GM21390 (cell line): ENCODE results near the gene ATXN7L1.
A peak's percentile ranks its signal among the peaks of the same experiment; 100 is the strongest.

Source experiments
- ATAC-seq: cut with Tn5 transposase; IDR thresholded peaks from one replicate; pipeline ENCODE4 v1.9.1; 2021; ENCODE audit not compliant: unreplicated experiment

ATXN7L1 gene

DNA sequence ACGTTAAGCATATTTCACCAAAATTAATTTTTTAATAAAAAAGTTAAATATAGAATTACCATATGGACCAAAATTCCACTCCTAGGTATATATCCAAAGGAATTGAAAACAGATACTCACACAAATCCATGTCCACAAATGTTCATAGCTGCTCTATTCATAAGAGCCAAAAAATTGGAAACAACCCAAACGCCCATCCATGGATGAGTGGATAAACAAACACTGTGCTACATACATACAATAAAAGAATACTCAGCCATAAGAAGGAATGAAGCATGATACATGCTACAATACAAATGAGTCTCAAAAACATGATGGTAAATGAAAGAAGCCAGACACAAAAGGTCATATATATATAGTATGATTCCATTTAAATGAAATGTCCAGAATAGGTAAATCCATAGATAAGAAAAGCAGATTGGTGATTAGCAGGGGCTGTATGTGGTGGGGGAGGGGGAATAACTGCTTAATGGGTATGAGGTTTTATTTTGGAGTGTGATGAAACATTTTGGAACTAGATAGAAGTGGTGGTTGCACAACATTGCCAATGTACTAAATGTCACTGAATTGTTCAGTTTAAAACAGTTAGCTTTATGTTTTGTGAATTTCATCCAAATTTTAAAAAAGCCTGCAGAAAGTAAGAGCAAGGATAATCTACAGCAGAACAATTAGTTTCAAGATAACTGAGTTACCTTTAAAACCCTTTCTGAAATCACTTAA lies 193.9 kb downstream of the ATXN7L1 start:
- no peak for ATAC-seq

DNA sequence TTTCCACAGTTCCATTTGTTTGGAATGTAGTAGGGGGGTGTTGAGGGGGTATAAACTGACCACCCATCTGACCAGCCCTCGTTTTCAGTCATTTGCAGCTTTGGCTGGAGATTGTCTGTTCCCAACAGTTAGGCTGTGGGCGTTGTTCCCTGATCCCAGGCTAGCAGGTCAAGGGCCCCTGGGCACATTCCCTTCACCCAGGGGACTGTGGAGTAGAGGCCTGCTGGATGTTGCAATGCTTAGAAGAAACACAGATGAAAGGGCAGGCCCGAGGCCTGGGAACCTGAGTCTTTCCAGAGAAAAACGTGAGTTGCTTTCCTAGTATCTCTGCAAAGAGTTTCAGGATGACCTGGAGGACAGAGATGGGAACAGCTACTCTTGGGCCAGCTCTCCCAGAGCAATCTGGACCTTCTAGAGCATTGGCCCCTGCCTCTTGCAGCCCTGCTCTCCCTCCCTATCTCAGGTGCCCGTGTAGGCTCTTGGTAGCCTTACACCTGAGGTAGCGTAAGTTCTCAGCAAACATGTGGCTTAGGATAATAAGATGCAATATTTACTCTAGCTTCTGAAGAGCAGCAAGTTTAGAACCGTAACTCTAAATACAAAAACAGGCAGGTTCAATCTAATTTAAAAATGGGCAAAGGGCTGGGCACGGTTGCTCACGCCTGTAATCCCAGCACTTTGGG lies 195.8 kb downstream of the ATXN7L1 start:
- no peak for ATAC-seq

DNA sequence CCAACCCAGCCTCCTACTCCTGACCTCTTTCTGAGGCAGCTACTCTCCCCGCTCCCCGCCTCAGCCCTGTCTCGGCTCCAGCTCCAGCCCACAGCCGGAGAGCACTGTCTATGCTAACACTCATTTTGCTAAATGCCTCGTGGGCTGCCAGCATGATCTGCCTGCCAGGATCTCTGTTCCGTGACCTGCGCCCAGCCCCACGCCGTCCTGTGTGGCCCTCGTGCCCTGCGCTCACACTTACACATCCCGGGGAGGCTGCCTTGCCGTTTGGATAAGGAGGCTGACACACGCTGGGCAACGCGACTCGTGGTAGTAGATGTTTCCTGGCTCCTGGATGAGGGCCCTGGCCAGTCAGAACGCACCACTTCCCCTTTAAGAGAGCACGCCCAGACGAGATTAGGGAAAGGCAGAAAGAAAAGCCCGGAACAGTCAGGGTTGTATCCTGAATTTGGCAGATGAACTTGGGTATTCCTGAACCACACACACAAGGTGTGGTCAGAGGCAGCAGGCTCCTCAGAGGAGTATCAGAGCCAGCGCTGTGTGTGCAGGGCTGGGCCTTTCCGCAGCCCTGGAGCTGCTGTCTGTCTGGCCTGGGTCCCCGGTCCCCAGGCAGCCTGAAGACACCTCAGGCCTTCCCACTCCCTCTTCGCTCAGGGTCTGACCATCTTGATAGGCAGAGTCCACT lies 197.4 kb downstream of the ATXN7L1 start:
- peak; percentile 59 for ATAC-seq

DNA sequence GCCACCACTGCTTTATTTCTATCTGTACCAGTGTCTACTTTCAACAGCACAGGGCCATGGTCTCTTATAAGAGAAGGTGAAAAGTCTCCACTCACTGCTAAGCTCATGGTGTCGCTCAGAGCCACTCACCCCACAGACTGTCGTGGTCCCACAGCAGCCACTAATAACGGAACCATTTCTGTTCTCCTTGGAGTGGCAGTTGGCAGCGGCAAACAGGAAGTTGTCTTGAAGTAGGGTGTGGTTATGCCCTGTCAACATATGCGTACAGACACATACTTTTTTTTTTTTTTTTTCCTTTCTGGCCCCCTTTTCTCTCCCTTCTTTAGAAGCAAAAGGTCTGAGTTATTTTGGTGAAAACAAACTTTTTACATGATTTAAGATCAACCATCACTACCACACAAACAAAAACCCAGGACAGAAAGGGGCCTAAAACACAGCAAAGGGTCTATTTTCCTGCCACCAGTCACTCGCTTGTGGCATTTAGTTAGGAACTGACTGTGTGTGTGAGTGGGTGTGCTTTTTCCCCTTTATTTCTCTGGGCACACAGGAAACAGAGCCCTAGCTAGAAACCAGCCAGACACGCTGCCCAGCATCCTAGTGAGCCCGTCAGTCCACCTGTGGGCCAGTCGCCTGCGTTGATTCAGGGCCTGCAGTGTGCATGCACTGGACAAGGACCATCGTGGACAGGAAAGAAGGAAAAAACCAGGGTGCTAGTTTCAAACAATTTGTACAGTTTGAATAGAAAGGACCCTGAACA lies 198.4 kb downstream of the ATXN7L1 start:
- ATAC-seq, result peak; percentile 68

DNA sequence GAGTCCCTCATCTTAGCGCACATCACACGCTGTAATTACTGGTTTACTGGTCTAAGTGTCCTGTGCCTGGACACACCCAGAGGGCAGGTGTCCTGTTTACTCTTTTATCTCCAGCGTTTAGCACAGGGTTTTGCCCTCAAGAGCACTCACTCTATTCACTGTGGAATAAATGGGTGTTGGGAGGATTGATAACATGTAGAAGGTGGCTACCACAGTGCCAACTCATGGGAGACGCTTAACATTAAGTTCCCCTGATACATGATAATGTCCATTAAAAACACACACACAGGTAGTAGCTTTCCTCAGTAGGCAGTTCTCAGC lies 199.0 kb downstream of the ATXN7L1 start:
- ATAC-seq, result no peak

DNA sequence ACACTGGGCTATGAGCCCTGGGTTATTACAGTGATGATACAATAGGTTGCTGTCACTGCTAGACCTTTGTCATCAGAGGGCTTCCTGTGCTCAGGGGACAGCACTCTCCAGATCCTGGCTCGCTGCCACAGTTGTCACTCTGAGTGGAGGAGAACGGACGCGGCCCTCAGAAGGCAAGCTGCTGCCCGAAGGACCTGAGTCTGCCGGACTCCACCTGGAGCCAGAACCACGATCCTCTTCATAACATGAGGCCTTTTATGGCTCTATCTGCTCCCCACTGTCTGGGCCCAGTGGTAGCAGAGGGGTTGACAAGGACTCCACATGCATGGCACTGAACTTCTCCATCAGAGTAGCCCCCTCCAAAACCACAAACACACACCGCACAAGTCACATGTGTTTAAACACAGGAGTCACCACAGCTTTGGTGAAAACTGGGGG lies 200.4 kb downstream of the ATXN7L1 start:
- no peak for ATAC-seq

DNA sequence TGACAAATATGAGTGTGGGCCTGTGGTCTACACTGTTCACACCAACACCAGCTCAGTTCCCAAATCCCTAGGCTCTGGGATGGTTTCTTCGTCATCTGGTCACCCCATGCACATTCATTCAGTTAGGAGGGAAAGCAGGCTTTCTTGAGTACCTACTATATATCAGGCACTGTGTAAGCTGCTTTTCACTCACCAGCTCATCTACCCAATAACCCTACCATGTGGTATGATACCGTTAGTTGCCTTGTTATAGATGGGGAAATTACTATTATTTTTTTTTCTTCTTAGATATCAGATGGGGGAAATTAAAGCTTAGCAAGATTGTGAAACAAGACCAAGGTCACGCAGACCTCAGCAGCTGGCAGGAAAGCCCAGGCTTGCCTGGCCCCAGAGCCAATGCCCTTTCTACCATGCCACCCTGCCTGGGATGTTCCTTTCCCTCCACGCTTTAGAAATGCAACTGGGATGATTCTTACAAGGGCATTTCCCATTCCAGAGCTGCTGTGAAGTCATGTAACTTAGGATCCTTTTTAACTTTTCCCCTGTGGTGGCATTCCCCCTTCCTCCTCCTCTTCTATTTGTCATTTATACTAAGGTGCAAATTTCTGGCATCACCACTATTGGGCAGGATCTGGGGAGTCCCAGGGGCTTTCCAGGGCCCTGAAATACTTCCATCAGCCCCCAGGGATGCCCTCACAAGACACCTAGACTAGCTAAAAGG lies 202.0 kb downstream of the ATXN7L1 start:
- no peak for ATAC-seq

DNA sequence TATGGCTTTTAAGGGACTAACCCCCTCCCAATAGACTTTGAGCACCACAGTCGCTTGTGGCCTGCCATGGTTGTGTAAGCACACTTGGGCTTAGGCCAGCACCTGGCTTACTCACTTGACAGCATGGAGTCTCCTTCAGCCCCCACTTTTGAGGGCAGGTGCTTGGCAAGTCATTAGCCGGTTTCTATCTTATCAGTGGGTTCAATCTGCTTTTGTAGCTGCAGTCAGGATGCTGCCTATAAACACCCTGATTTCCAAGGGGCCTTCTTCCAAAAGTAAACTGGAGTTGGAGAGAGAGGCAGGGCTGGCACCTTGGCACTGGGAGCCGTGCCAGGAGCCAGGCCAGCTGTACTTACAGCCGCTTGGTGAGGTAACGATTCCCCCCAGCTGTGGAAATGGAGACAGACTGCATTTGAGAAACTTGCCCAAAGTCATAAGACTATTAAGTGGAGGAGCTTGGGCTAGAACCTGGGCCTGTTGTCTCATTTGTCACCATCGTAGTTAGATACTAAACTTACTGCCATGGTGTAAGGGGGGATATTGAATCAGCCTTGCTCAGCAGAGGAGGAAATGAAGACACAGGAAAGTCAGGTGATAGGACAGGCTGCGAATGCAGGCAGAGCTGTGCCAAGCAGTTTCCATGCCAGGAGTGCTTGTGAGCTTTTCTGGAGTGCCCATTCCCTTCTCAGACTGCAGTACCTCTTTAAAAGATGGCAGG lies 202.9 kb downstream of the ATXN7L1 start:
- no peak for ATAC-seq

DNA sequence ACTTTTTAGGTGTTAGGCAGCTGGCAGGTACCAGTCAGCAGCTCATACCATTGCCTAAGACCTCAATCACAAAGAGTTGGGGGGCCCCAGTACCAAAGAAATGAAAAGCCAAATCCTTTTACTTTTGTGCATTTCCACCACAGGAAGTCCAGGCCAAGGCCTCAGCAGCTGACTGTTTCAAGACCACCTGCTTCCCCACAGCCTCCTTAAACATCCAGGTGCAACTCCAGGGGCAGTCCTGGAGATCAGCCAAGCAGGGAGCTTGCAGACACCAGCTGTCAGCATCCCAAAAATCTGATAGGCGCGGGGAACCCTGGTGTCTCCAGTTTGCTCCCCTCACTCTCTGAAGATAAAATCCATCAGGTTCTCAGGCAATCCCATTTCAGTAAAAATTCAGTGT lies 203.6 kb downstream of the ATXN7L1 start:
- ATAC-seq, result no peak

DNA sequence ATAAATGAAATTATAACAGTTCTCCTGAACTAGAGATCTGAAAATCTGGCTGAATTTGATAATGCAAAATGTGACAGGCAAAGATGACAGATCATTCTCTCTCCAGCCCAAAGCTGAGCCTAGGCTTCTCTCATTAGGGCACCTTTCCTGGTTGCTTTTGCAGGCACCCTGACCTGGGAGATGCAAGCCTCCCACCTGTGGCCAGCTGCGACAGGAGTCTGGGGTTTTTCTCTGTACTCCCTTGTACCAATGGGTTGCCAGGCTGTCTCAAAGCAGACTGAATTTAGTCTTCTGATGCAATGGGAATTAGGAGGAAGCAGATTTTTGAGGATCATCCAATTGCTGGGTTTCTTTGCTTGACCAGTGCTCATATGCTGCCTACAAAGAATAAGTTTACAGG lies 210.1 kb downstream of the ATXN7L1 start:
- ATAC-seq, result no peak

DNA sequence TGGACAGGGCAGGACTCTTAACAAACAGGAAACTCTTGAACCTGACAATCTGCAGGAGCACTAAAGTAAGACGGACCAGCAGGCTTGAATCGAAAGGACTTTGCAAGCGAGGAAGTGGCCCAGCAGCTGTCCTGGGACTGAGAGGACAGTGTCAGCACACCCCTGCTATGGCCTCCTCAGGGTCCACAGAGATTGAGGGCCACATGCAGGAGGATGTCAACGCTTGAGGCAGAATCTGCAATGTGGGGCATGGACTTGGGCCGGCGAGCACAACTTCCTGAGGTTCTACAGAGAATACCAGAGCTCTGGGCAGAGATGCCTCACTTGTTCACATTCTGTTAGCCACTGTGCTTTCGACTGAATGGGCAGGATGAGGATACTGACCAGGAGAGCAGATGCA lies 210.7 kb downstream of the ATXN7L1 start:
- ATAC-seq, result no peak

DNA sequence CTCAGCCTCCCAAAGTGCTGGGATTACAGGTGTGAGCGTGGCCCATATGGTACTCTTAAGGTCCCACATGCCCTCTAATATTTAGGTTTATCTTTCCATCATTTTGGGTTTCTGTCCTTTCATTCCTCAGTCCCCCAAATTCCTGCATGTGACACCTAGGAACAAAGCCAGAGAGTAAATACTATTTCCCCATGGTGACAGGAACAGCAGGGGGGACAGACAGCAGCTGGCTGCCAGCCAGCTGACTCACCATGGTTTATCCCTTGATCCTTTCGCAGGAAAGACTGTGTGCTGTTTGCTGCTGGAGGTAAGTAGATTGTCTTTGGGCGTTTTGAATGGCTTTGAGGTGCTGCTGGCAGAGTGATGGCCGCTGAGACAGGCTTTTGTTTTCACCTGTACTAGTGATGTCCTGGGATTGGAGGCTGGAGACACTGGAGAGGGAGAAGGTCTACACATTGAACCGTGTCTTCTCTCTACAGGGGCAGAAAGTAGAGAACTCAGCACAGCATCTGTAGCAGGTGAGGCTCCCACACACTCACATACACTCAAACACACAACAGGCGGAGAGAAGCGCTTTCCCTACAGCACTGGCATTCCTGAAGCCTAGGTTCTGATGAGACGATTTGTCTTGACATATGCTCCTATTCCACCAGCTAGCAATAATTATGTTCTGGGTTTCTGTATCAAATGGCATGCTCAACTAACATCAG lies 211.4 kb downstream of the ATXN7L1 start:
- no peak for ATAC-seq

DNA sequence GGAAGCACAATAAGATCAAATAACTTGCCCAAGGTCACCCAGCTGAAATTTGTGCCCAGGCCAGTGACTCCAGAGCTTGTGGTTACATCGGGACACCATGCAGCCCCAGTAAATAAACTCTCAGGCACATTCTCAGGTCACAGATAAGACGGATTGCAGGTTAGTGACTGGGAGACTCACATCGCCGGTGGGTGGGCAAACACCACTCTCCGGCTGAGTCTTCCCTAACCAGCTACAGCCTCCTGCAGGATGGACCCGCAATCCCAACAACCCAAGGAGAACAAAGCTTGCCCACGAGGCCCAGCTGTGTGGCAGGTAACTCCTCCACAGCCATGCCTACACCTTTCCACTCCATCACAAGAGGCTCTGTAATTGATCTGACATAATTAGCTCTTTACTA lies 213.4 kb downstream of the ATXN7L1 start:
- ATAC-seq, result no peak

DNA sequence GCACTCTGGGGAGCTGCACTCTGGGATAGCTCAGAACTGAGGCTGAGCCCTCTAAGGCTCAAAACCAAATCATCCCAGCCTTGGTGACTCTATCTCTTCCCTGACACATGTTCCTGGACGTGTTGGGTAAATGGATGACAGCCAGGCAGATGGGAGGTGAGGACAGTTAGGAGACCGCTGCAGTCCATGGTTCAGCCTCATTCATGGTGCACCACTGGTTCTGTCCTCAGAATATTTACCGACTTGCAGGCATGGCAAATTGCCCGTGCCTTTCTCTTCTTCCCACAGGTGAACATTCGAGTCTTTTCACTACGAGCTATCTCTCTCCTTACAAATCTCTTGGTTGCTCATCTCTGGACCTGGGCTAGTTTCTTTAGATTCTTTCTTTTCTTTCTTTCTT lies 214.8 kb downstream of the ATXN7L1 start:
- no peak for ATAC-seq

DNA sequence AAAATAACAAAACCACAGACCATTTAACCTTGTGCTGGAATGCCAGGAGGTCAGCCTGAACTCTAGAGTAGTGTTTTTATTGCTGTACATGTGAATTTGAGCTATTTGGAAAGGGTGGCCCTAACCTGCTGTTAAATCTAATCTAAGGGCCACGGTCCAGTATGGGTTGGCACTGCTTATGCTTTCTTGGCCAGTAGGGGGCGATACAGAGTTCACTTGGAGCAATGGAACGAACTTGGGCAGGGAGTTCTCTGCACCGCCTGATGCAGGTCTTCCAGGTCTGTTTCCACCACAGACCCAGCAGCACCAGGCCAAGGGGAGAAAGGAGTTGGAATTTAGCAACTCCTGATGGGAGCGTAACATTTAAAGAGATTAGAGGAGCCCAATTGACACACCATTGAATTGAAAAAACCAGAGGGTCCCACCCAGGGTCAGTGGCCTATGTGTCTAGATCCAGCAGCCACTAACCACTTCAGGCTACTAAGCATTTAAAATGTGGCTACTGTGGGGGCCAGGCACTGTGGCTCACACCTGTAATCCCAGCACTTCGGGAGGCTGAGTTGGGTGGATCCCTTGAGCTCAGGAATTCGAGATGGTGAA lies 219.4 kb downstream of the ATXN7L1 start:
- peak; percentile 58 for ATAC-seq

DNA sequence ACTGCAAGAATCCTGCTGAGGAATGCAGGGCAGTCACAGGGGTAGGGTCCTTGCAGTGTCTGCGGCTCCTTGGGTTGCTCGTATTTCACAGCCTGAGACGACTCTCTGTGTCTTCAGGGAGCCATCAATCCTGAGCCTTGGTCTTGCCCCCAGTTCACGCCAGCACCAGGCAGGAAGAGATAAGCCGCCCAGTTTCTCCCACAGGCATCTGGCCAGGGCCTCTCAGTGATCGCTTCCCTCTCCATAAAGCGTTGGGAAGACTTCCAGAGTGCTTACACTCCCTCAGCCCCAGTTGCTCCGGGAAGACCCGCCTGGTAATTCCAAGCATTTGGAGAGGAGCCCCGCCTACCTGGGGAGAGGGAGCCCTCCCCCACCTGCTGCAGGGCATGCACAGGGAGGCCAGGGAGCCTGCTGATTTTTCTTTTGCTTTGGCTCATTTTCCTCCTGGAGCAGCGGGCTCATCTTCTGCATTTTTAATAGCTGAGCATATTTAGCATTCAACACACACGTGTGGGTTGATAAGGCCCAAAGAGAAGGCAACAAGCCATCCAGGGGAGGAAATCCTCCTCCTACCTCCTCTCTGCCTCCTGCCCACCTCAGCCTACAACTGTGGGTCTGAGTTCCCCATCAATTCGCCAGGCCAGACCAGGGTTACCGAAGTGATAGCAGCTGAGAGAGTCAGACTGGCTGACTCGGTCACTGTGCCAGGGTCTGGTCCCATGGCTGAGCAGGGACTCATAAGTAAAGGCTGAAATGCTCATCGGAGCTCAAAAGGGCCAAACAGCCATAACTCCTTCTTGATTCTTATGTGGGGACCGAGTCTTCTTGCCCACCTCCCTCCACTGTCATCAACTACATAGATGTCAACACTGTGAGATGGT lies 220.7 kb downstream of the ATXN7L1 start:
- ATAC-seq, result no peak

DNA sequence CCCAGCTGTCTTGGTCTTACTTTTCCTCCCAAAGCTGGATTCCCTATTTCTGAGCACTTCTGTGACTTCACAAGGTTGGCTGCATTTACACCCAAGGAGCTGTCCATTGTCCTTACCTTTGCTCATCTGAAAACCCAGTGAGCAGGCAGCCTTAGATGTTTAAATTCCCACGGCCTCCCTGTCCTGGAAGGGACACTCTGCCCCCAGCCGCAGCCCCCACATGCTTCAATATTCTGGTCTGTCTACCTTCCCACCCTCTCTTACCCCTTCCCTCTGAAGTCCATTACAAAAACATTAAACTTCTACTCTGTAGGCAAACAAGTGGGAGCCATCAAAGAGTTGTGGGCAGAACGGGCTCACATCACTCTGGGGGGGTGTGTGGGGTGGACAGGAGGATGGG lies 221.3 kb downstream of the ATXN7L1 start:
- no peak for ATAC-seq

DNA sequence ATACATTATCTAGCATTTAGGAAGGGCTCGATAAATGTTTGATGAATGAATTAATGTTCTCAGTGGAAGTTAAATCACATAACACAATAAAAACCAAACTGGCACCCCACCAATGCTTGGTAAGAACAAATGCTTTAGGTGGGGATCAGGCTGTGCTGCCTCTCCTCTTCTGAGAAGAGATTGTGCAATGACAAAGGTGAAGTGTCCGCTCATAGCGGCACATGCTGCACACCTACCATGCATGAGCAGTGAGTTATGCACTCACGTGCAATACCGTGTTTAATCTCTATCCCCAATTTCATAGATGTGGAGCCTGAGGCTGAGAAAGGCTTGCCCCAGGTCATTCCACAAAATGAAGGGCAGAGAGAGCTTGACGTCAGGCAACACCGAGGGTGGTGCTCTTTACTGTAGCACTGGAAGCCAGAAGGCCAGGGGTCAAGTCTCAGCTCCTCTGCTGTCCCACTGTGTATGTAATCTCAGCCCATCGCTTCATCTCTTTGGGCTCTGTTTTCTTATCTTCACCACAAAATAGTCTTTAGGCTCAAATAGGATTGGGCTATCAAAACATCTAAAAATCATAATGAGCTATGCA lies 222.2 kb downstream of the ATXN7L1 start:
- no peak for ATAC-seq
